C4-2B (cell line): ENCODE data around the gene ANKRD33B.

Source experiments
- H3K27ac ChIP-seq: fragments of 450-650 bp; 2 replicates; pipeline ENCODE4 v1.5.1; 2017
- CTCF ChIP-seq: fragments of 450-650 bp; conservative IDR thresholded peaks from 2 replicates; pipeline ENCODE4 v1.5.1; 2017; ENCODE audit warnings: mild to moderate bottlenecking
- ZFX ChIP-seq: fragments of 450-650 bp; IDR thresholded peaks from 2 replicates; pipeline ENCODE4 v1.6.1; 2017

The ANKRD33B gene

GRCh38 chr5:10669983-10670382, 106.1 kb downstream of the ANKRD33B start:
- no peak overlapping the region for H3K27ac ChIP-seq
- TF ChIP-seq ZFX (no peak), CTCF (no peak)

GRCh38 chr5:10671041-10672008, 107.5 kb downstream of the ANKRD33B start:
- TF ChIP-seq ZFX (no peak), CTCF (no peak)
- H3K27ac ChIP-seq = no peak overlapping the region

- H3K27ac ChIP-seq = no peak overlapping the region
- no peak for TF ChIP-seq CTCF
- TF ChIP-seq ZFX = no peak
Measured at GRCh38 chr5:10672146-10673016, 108.5 kb downstream of the ANKRD33B start.

GRCh38 chr5:10673017-10673389, 109.1 kb downstream of the ANKRD33B start:
- no peak for TF ChIP-seq CTCF
- H3K27ac ChIP-seq = no peak overlapping the region

GRCh38 chr5:10673407-10673806, 109.5 kb downstream of the ANKRD33B start:
- no peak overlapping the region for H3K27ac ChIP-seq
- no peak for TF ChIP-seq CTCF
- TF ChIP-seq ZFX = no peak

GRCh38 chr5:10674096-10674495, 110.2 kb downstream of the ANKRD33B start:
- TF ChIP-seq CTCF (no peak), ZFX (no peak)
- H3K27ac ChIP-seq = no peak overlapping the region

GRCh38 chr5:10674582-10674981, 110.7 kb downstream of the ANKRD33B start:
- no peak overlapping the region for H3K27ac ChIP-seq
- no peak for TF ChIP-seq ZFX
- TF ChIP-seq CTCF = no peak
